Bronchial epithelial cell (primary cell): ENCODE data around the gene TRIM51G. TPM values are rescaled to one million over a fixed set of nuclear protein-coding genes. Genes with fewer than 3 reads are reported as not detected.
"Not testable (repeated sequence)": the region's sequence is repeated elsewhere in the genome, so short reads cannot be mapped to it uniquely, and the experiment has no call there.

Source experiments
- DNase-seq: peaks from one replicate; pipeline ENCODE4 v3.0.0-alpha.2; 2010; ENCODE audit warnings: low read depth
- FAIRE-seq: peaks from 2 replicates; lab custom pipeline; 2011; peaks lifted over from hg19 to GRCh38; lab: Jason Lieb, UNC
- H3K27me3 ChIP-seq: 2 replicates; pipeline ENCODE4 v1.5.1; 2011; ENCODE audit warnings: low read length; ENCODE audit not compliant: control insufficient read depth, insufficient read depth
- H3K36me3 ChIP-seq: 2 replicates; pipeline ENCODE4 v1.5.1; 2011; ENCODE audit warnings: low read length; ENCODE audit not compliant: control insufficient read depth, insufficient read depth
- H3K4me3 ChIP-seq: 2 replicates; pipeline ENCODE4 v1.5.1; 2011; ENCODE audit warnings: mild to moderate bottlenecking, low read depth, low read length, control low read depth
- total RNA-seq: library from RNA; depleted of rRNA; stranded (reverse); fragments of >200 nt; gene quantifications from 2 replicates; pipeline ENCODE4 v1.2.1, GENCODE V29; 2014

The TRIM51G gene, protein sequence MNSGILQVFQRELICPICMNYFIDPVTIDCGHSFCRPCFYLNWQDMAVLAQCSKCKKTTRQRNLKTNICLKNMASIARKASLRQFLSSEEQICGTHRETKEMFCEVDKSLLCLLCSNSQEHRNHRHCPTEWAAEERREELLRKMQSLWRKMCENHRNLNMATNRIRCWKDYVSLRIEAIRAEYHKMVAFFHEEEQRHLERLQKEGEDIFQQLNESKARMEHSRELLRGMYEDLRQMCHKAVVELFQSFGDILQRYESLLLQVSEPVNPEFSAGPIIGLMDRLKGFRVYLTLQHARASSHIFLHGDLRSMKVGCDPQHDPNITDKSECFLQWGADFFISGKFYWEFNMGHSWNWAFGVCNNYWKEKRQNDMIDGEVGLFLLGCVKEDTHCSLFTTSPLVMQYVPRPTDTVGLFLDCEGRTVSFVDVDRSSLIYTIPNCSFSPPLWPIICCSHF
- not detected in 2 replicates for total RNA-seq

DNA sequence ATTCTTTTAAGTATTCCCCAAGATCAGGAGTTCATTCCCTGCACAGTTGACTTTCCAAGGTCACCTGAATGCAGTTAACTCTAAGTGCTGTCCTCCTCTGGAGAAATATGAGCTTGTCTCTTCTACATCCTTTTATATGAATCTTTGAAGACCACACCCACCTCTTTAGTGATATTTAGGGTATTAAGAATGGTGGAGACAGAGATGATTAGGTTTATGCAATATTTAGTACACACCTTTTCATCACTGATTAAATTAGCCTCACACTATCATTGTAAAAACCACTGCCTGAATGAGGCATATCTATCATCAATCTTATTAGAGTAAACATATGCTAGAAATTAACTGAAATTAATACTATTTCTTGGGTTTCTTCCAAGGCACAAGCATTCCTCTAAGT is at the start of gene TRIM51G:
Gene TRIM51G, minus strand, starts transcription at position 101 of the 400 bp plus-strand sequence. CDS start 2,190 bp downstream, outside the sequence.
- not testable (repeated sequence) for DNase-seq, H3K36me3 ChIP-seq, FAIRE-seq, H3K4me3 ChIP-seq, H3K27me3 ChIP-seq

DNA sequence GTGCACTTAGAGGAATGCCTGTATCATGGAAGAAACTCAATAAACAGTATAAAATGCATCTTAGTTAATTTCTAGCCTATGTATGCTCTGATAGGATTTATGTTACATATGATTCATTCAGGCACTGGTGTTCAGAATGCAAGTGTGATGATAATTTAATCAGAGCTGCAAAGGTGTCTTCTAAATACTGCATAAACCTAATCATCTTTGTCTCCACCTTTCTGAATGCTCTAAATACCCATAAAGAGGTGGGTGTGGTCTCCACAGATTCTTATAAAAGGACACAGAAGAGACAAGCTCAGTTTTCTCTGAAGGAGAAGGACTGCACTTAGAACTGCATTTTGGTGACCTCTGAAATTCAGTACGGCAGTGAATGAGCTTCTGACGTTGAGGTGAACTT is 44.8 kb upstream of the TRIM51G start, which contains the start of gene TRIM49B:
Gene TRIM49B, plus strand, starts transcription at position 301 of the 400 bp plus-strand sequence. CDS start 2,777 bp downstream, outside the sequence.
- not testable (repeated sequence) for H3K27me3 ChIP-seq, DNase-seq, FAIRE-seq, H3K4me3 ChIP-seq, H3K36me3 ChIP-seq

DNA sequence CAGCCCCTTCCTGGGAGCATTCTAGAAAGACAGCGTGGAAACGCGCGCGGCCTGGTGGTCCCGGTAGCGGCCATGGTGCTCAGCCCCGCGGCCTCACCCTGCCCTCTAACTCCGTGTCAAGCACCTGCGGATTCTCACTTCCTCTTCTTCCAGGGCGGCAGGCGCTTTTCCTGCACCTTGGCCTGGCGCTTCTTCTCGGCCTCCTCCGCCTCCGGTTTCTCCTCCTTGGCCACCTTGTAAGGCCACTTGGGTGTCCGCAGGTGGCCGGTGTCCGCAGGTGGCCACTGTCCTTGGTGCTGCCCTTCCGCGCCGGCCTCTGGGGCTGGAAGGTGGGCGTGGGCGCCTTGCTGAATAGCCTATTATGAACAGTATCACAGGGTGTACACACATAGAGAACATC is 15.1 kb downstream of the TRIM51G start:
- not testable (repeated sequence) for H3K4me3 ChIP-seq, FAIRE-seq, DNase-seq, H3K27me3 ChIP-seq, H3K36me3 ChIP-seq

DNA sequence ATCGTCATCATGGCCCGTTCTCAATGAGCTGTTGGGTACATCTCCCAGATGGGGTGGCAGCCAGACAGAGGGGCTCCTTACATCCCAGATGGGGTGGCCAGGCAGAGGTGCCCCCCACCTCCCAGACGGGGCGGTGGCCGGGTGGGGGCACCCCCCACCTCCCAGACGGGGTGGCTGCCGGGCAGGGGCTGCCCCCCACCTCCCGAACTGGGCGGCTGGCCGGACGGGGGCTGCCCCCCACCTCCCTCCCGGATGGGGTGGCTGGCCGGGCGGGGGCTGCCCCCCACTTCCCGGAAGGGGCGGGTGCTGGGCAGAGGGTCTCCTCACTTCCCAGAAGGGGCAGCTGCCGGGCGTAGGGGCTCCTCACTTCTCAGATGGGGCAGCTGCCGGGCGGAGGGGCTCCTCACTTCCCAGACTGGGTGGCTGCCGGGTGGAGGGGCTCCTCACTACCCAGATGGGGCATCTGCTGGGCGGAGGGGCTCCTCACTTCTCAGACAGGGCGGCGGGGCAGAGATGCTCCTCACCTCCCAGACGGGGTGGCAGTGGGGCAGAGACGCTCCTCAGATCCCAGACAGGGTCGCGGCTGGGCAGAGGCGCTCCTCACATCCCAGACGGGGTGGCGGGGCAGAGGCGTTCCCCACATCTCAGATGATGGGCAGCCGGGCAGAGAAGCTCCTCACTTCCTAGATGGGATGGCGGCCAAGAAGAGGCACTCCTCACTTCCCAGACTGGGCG is 28.2 kb downstream of the TRIM51G start:
- not testable (repeated sequence) for H3K36me3 ChIP-seq, DNase-seq, H3K27me3 ChIP-seq, FAIRE-seq, H3K4me3 ChIP-seq

DNA sequence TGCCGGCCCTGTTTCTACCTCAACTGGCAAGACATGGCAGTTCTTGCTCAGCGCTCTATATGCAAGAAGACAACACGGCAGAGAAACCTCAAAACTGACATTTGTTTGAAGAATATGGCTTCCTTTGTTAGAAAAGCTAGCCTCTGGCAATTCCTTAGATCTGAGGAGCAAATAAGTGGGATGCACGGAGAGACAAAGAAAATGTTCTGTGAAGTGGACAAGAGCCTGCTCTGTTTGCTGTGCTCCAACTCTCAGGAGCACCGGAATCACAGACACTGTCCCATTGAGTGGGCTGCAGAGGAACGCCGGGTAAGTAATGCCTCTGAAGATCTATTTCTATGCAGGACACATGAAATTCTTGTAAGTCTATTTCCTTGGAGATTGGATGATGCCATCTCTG is 37.9 kb downstream of the TRIM51G start:
- not testable (repeated sequence) for FAIRE-seq

More for the DNA sequence above, 37.9 kb downstream of the TRIM51G start:
- not testable (repeated sequence) for H3K27me3 ChIP-seq, H3K36me3 ChIP-seq, DNase-seq, H3K4me3 ChIP-seq

Other genes with a start within 250 kb of the TRIM51G start
- gene TRIM49B, start 44.9 kb upstream of the TRIM51G start, total RNA-seq = not detected in 2 replicates
- gene TRIM64C, start 75.2 kb upstream of the TRIM51G start, total RNA-seq = not detected in 2 replicates
- gene FOLH1, start 224.7 kb upstream of the TRIM51G start, total RNA-seq = 0.26 TPM in 1 of 2 replicates, not detected in the other